CD4-positive, CD25-positive, alpha-beta regulatory T cell (primary cell): ENCODE results near the gene TPTE2. TPM values are rescaled to one million over a fixed set of nuclear protein-coding genes. Genes with fewer than 3 reads are reported as not detected.

Experiments
- ATAC-seq, 2 donors: fragments of 150-1000 bp; cut with Tn5 transposase; one replicate each; pipeline ENCODE4 v1.10.0; 2021; ENCODE audit warnings: low read depth in 2 of 2, moderate number of reproducible peaks in 2 of 2, moderate library complexity in 1 of 2
- DNase-seq, 3 donors: peaks; one replicate each; pipeline versions ENCODE4 v3.0.0 to v3.0.0-alpha.2; 2012 to 2022; ENCODE audit warnings: mixed read lengths in 1 of 3
- H3K27ac ChIP-seq: one replicate; pipeline ENCODE4 v1.7.0; 2013; ENCODE audit warnings: mild to moderate bottlenecking, low read length; ENCODE audit not compliant: insufficient read depth, poor library complexity, severe bottlenecking
- H3K27me3 ChIP-seq: one replicate; pipeline ENCODE4 v1.7.0; 2013; ENCODE audit warnings: low read length; ENCODE audit not compliant: control insufficient read depth, insufficient read depth
- H3K36me3 ChIP-seq: one replicate; pipeline ENCODE4 v1.7.0; 2013; ENCODE audit warnings: mild to moderate bottlenecking, low read length, moderate library complexity; ENCODE audit not compliant: control insufficient read depth, insufficient read depth
- H3K4me1 ChIP-seq: 2 replicates; pipeline ENCODE4 v1.7.0; 2013; ENCODE audit warnings: mild to moderate bottlenecking, low read length; ENCODE audit not compliant: insufficient read depth, control insufficient read depth, poor library complexity, severe bottlenecking
- H3K4me3 ChIP-seq: one replicate; pipeline ENCODE4 v1.7.0; 2013; ENCODE audit warnings: low read depth, mild to moderate bottlenecking, low read length, moderate library complexity
- H3K9me3 ChIP-seq, 2 experiments: 1 replicate in 1 of 2; 2 replicates in 1 of 2; pipeline ENCODE4 v1.7.0; 2013; ENCODE audit warnings: low read length in 2 of 2, mild to moderate bottlenecking in 1 of 2, moderate library complexity in 1 of 2; ENCODE audit not compliant: control insufficient read depth in 2 of 2
- H3K27ac Mint-ChIP-seq, 3 donors: one replicate each; pipeline ENCODE4 v1.8.0; 2020 to 2022; ENCODE audit warnings: mild to moderate bottlenecking in 3 of 3, mixed read lengths in 3 of 3, moderate library complexity in 2 of 3
- H3K27me3 Mint-ChIP-seq: one replicate; pipeline ENCODE4 v1.8.0; 2022; ENCODE audit warnings: mild to moderate bottlenecking, mixed read lengths
- H3K36me3 Mint-ChIP-seq: one replicate; pipeline ENCODE4 v1.8.0; 2020; ENCODE audit warnings: mixed read lengths
- H3K4me1 Mint-ChIP-seq, 4 donors: one replicate each; pipeline ENCODE4 v1.8.0; 2020 to 2022; ENCODE audit warnings: mixed read lengths in 4 of 4, mild to moderate bottlenecking in 1 of 4
- H3K4me3 Mint-ChIP-seq, 4 donors: one replicate each; pipeline ENCODE4 v1.8.0; 2020 to 2022; ENCODE audit warnings: mild to moderate bottlenecking in 4 of 4, mixed read lengths in 4 of 4, moderate library complexity in 3 of 4
- H3K9me3 Mint-ChIP-seq, 7 donors: one replicate each; pipeline ENCODE4 v1.8.0; 2020 to 2022; ENCODE audit warnings: mixed read lengths in 7 of 7, mild to moderate bottlenecking in 3 of 7, moderate library complexity in 2 of 7
- polyA plus RNA-seq, 4 donors: library from polyadenylated mRNA; unstranded; fragments of 300-500 nt; fragmentation: Illumina TruSeq; gene quantifications; one replicate each; pipeline ENCODE4 v1.2.3, GENCODE V29; 2021
- total RNA-seq: library from RNA; stranded (reverse); gene quantifications from one replicate; pipeline ENCODE4 v1.2.3, GENCODE V29; 2022

TPTE2 gene
- total and polyA plus RNA-seq, 5 donors from 2014 or later, result not detected

DNA sequence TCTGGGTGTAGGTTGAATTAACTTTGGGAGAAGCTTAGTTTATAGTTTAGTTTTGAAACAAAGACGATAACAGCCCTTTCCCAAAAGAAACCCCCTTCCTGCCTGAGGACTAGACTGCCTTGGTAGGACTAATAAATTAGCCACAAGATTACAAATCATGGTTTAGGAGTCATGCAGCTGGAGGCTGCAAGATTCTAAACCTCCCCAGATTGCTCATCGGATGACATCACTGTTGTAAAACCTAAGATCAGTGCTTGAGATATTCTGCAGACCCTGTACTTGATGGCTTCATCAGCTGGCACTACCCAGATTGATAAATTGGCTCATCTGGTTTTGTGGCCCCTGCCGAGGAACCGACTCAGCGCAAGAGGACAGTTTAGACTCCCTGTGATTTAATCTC lies 36.2 kb upstream of the TPTE2 start:
- Mint-ChIP-seq H3K36me3 (no peaks in the 10 kb centered on the region), H3K27me3 (peaks cover 47% of the 10 kb centered on the region), H3K4me3 (no peak overlapping the region), H3K4me1 (peaks cover 0 to 1% (median 0%) of the 10 kb centered on the region in 4 donors), H3K9me3 (peaks cover 0 to 2% (median 0%) of the 10 kb centered on the region in 7 donors), H3K27ac (no peak overlapping the region)
- Histone ChIP-seq H3K4me1 (peaks cover 11% of the 10 kb centered on the region), H3K27me3 (peaks cover 6% of the 10 kb centered on the region), H3K4me3 (no peak overlapping the region), H3K27ac (no peak overlapping the region), H3K9me3 (no peaks in the 10 kb centered on the region), H3K36me3 (no peaks in the 10 kb centered on the region)
- DNase-seq (no peak), ATAC-seq (no peak)

DNA sequence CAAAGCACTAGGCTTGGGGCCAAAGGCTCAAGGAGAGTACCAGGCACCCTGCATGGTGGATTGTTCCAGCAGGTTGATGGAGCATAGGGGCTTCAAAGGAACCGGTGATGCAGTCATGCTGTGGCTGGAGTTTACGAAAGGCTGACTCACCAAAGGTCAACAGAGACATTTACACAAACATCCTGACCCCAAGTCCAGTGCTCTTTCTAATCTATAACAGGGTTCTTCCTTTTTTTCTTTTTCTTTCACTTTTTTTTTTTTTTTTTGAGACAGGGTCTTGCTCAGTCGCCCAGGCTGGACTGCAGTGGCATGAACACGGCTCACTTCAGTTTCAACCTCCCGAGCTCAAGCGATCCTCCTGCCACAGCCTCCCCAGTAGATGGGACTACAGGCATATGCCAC lies 35.6 kb upstream of the TPTE2 start:
- H3K9me3 Mint-ChIP-seq, result peaks cover 0 to 2% (median 0%) of the 10 kb centered on the region in 7 donors
- peaks cover 6% of the 10 kb centered on the region for H3K4me1 ChIP-seq
- H3K4me1 Mint-ChIP-seq, result no peaks in the 10 kb centered on the region
- no peak overlapping the region for H3K4me3 ChIP-seq
- H3K36me3 ChIP-seq, result no peaks in the 10 kb centered on the region
- no peak overlapping the region for H3K4me3 Mint-ChIP-seq
- no peaks in the 10 kb centered on the region for H3K36me3 Mint-ChIP-seq
- peaks cover 6% of the 10 kb centered on the region for H3K27me3 ChIP-seq
- DNase-seq, result no peak
- no peak for ATAC-seq
- H3K27ac ChIP-seq, result no peak overlapping the region
- H3K27me3 Mint-ChIP-seq, result peaks cover 50% of the 10 kb centered on the region
- no peak overlapping the region for H3K27ac Mint-ChIP-seq
- H3K9me3 ChIP-seq, result no peaks in the 10 kb centered on the region

DNA sequence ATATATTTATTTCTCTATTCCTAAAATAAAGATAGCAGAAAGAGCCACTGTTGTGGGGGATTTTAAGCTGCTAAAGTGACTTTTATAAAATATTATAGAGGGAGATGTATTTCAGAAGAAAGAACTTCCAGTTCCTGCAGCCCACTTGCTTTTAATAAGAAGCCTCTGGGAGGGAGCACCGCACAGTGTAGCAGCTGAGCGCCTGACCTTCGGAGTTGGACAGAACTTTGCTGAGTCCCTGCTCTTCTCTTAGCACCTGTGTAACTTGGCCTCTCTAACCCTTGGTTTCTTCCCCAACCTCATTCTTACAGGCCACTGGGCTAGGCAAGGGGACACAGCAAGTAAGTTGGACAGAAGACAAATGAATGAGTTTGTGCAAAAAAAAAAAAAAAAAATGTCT lies 34.8 kb upstream of the TPTE2 start:
- Histone ChIP-seq H3K9me3 (no peaks in the 10 kb centered on the region), H3K27me3 (peaks cover 6% of the 10 kb centered on the region), H3K4me1 (no peaks in the 10 kb centered on the region), H3K4me3 (no peak overlapping the region), H3K36me3 (no peaks in the 10 kb centered on the region), H3K27ac (no peak overlapping the region)
- Mint-ChIP-seq H3K4me1 (peaks cover 0 to 2% (median 0%) of the 10 kb centered on the region in 4 donors), H3K36me3 (no peaks in the 10 kb centered on the region), H3K9me3 (peaks cover 0 to 2% (median 0%) of the 10 kb centered on the region in 7 donors), H3K4me3 (no peak overlapping the region), H3K27ac (peak overlapping the region in 1 of 3 donors; percentile 26), H3K27me3 (peaks cover 50% of the 10 kb centered on the region)
- no peak for DNase-seq
- no peak for ATAC-seq

DNA sequence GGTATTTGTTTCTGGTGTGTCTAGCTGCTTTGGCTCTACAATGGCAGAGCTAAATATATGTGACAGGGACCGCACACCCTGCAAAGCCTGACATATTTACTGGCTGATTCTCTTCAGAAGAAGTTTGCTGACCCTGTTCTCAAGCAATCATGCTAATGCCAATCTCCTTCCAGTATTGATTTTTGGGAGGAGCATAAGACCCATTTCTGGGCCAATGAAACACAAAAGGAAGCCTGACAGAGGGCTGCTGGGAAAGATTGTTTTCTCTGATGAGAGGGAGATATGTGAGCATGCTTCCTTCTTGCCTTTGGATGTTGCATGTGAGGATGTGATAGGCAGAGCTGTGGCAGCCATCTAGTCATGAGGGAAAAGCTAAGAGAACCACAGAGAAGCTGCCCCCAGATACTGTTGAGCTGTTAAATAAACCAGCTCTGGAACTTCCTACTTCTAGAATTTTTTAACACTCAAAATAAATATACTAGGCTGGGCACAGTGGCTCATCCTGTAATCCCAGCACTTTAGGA lies 31.4 kb upstream of the TPTE2 start:
- Histone ChIP-seq H3K27ac (no peak overlapping the region), H3K4me3 (no peak overlapping the region), H3K36me3 (no peaks in the 10 kb centered on the region), H3K9me3 (no peaks in the 10 kb centered on the region), H3K27me3 (peaks cover 2% of the 10 kb centered on the region), H3K4me1 (peaks cover 2% of the 10 kb centered on the region)
- Mint-ChIP-seq H3K4me3 (no peak overlapping the region), H3K9me3 (peaks cover 0 to 8% (median 0%) of the 10 kb centered on the region in 7 donors), H3K36me3 (no peaks in the 10 kb centered on the region), H3K4me1 (peaks cover 0 to 8% (median 6%) of the 10 kb centered on the region in 4 donors), H3K27me3 (peaks cover 32% of the 10 kb centered on the region), H3K27ac (no peak overlapping the region)
- DNase-seq (no peak), ATAC-seq (no peak)

DNA sequence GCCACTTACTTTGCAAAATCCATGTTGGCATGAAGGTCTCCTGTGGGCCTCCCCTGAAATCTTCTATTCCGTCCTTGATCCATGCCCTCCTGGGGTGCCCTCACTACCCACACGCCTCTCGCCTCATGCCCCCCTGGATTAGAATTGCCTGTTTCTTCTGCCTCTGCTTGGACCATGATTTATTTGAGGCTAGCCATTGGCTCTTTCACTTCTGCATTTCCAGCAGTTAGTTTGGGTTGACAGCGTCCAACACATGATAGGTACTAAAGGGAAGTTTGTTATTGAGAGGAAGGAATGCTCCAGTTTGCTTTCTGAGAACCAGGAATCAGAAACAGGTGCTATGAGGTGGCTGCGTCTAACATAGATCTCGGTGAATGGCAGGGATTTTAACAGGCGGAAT lies 30.5 kb upstream of the TPTE2 start:
- Histone ChIP-seq H3K36me3 (no peaks in the 10 kb centered on the region), H3K9me3 (no peaks in the 10 kb centered on the region), H3K4me3 (no peak overlapping the region), H3K4me1 (peaks cover 10% of the 10 kb centered on the region), H3K27me3 (peaks cover 2% of the 10 kb centered on the region), H3K27ac (no peak overlapping the region)
- DNase-seq (no peak), ATAC-seq (no peak)
- peaks cover 6 to 16% (median 13%) of the 10 kb centered on the region in 4 donors for H3K4me1 Mint-ChIP-seq
- no peaks in the 10 kb centered on the region for H3K36me3 Mint-ChIP-seq
- peak overlapping the region in 1 of 4 donors; percentile 30 for H3K4me3 Mint-ChIP-seq
- H3K9me3 Mint-ChIP-seq, result peaks cover 0 to 9% (median 0%) of the 10 kb centered on the region in 7 donors
- peaks cover 23% of the 10 kb centered on the region for H3K27me3 Mint-ChIP-seq
- H3K27ac Mint-ChIP-seq, result no peak overlapping the region

DNA sequence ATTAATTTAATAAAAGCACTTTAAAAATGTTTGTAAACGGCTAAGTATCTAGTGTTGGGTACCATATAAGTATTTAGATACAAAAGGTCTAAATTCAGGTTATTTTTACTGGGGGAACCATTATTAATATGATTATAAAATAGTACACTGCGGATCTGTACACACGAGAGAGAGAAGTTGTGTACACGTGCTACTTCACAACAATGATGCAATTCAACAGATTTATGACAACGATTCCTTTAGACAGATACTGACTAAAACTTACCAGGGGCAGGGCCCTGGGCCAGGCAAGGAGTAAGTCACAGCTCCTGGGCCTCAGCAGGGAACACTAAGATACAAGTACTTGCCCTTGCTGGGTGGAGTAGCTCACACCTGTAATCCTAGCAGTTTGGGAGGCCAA lies 29.1 kb upstream of the TPTE2 start:
- H3K4me3 ChIP-seq, result no peak overlapping the region
- no peaks in the 10 kb centered on the region for H3K9me3 ChIP-seq
- Mint-ChIP-seq H3K4me3 (no peak overlapping the region), H3K27ac (no peak overlapping the region), H3K36me3 (no peaks in the 10 kb centered on the region), H3K9me3 (peaks cover 0 to 7% (median 1%) of the 10 kb centered on the region in 7 donors), H3K4me1 (peaks cover 11 to 26% (median 17%) of the 10 kb centered on the region in 4 donors), H3K27me3 (peaks cover 20% of the 10 kb centered on the region)
- peaks cover 18% of the 10 kb centered on the region for H3K4me1 ChIP-seq
- no peak for DNase-seq
- ATAC-seq, result no peak
- no peaks in the 10 kb centered on the region for H3K36me3 ChIP-seq
- H3K27ac ChIP-seq, result no peak overlapping the region
- no peaks in the 10 kb centered on the region for H3K27me3 ChIP-seq

DNA sequence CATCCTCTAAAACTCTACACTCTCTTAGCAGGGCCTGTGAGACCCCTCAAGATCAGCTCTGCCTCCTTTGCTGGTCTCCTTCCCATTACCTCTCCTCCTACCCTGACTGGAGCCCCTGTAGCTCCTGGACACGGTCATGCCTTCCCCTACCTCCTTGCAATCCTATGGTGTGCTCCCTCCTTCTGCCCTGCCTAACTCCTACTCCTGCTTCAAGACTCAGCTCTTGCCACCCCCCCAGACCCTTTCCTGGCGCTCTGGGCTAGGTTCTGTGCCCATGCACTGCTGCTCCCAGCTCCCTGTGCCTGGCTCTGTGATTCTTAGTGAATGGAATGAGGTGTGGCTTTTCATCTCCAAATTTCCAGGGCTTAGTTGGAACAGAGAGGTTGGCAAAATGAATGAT lies 28.0 kb upstream of the TPTE2 start:
- peaks cover 0 to 7% (median 1%) of the 10 kb centered on the region in 7 donors for H3K9me3 Mint-ChIP-seq
- no peak for DNase-seq
- Histone ChIP-seq H3K27ac (no peak overlapping the region), H3K27me3 (peaks cover 2% of the 10 kb centered on the region), H3K4me3 (no peak overlapping the region), H3K36me3 (no peaks in the 10 kb centered on the region), H3K4me1 (peaks cover 18% of the 10 kb centered on the region), H3K9me3 (no peaks in the 10 kb centered on the region)
- H3K4me1 Mint-ChIP-seq, result peaks cover 11 to 26% (median 17%) of the 10 kb centered on the region in 4 donors
- H3K27me3 Mint-ChIP-seq, result peaks cover 20% of the 10 kb centered on the region
- peak overlapping the region in 1 of 3 donors; percentile 22 for H3K27ac Mint-ChIP-seq
- no peak for ATAC-seq
- H3K36me3 Mint-ChIP-seq, result no peaks in the 10 kb centered on the region
- no peak overlapping the region for H3K4me3 Mint-ChIP-seq

DNA sequence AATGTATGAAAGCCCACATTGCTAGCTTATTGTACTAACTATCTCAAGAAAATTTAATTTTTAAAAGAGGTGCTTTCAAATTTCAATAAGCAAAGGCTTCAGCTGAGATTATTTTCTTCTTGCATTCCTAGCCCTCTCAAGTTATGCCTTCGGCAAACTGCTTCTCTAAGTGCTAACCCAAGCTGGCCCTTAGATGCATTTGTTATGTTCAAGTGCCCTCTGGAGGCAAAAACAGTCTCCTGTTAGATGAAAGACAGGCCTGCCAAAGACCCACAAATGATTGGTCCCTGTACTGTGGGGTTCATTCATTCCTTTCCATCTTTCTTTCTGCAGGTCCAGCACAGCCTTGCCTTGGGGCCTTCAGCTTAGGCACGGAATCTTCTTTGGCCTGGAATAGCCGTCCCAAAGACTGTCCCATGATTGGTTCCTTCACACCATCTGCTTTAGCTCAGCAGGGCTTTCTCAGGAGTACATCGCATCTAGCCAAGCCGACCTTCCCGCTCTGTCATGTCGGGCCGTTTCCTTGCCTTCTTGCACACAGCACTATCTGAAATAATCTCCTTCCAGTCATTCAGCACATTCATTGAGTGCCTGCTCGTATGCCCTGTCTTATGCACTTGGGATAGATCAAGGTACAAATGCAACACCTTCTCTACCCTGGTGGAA lies 26.4 kb upstream of the TPTE2 start:
- Mint-ChIP-seq H3K27me3 (peaks cover 25% of the 10 kb centered on the region), H3K36me3 (no peaks in the 10 kb centered on the region), H3K4me3 (peak overlapping the region; percentile 66 to 85 (median 79)), H3K9me3 (peaks cover 0 to 10% (median 7%) of the 10 kb centered on the region in 7 donors), H3K4me1 (peaks cover 11 to 26% (median 17%) of the 10 kb centered on the region in 4 donors), H3K27ac (peak overlapping the region; percentile 81 to 93 (median 91))
- Histone ChIP-seq H3K36me3 (no peaks in the 10 kb centered on the region), H3K9me3 (peaks cover 0 to 3% of the 10 kb centered on the region in 2 experiments), H3K27me3 (peaks cover 4% of the 10 kb centered on the region), H3K4me3 (no peak overlapping the region), H3K27ac (peak overlapping the region; percentile 74), H3K4me1 (peaks cover 18% of the 10 kb centered on the region)
- DNase-seq (peak; percentile 9 to 64 (median 47)), ATAC-seq (no peak)
